K562 (cell line): ENCODE data around the gene TERT. TPM values are rescaled to one million over a fixed set of nuclear protein-coding genes. Genes with fewer than 3 reads are reported as not detected.

Source experiments
- ARID2 ChIP-seq: fragments of 450-650 bp; IDR thresholded peaks from 2 replicates; pipeline ENCODE4 v1.6.1; 2017; ENCODE audit warnings: antibody characterized with exemption, mild to moderate bottlenecking
- CBX5 ChIP-seq: IDR thresholded peaks from 2 replicates; pipeline ENCODE4 v1.6.1; 2014; ENCODE audit warnings: low read depth, borderline replicate concordance
- CBX8 ChIP-seq: fragments of 200-600 bp; sonication (generic); IDR thresholded peaks from 2 replicates; pipeline ENCODE4 v1.6.1; 2012; ENCODE audit warnings: borderline replicate concordance, mixed run types, low read depth, mild to moderate bottlenecking, moderate library complexity, mixed read lengths, low read length, control low read depth, inconsistent platforms; ENCODE audit not compliant: poor library complexity, severe bottlenecking; ENCODE audit errors: extremely low read depth
- CTBP1 ChIP-seq: fragments of 450-650 bp; IDR thresholded peaks from 2 replicates; pipeline ENCODE4 v1.6.1; 2016; ENCODE audit warnings: borderline replicate concordance
- ELF4 ChIP-seq: fragments of 450-650 bp; formaldehyde crosslinking; IDR thresholded peaks from 2 replicates; pipeline ENCODE4 v1.4.0; 2022; ENCODE audit warnings: missing genetic modification characterization
- HMG20B ChIP-seq: fragments of 250-450 bp; sonication (Bioruptor Pico); IDR thresholded peaks from 2 replicates; pipeline ENCODE4 v1.5.0; 2021; ENCODE audit warnings: mild to moderate bottlenecking
- KAT8 ChIP-seq: fragments of 450-650 bp; IDR thresholded peaks from 2 replicates; pipeline ENCODE4 v1.6.1; 2016; ENCODE audit warnings: low read depth, mild to moderate bottlenecking
- KDM2B ChIP-seq: fragments of 250-450 bp; sonication (Bioruptor Pico); IDR thresholded peaks from 2 replicates; pipeline ENCODE4 v1.8.0; 2021; ENCODE audit warnings: mild to moderate bottlenecking, moderate library complexity
- KLF13 ChIP-seq: fragments of 450-650 bp; IDR thresholded peaks from 2 replicates; pipeline ENCODE4 v1.6.1; 2016; ENCODE audit warnings: missing genetic modification characterization, low read depth, mild to moderate bottlenecking, missing compliant biosample characterization, moderate library complexity, borderline replicate concordance
- L3MBTL2 ChIP-seq: fragments of 450-650 bp; IDR thresholded peaks from 2 replicates; pipeline ENCODE4 v1.6.1; 2016; ENCODE audit warnings: mild to moderate bottlenecking, moderate library complexity
- NCOA2 ChIP-seq, 2 experiments: fragments of 450-650 bp; IDR thresholded peaks; 2 replicates each; pipeline ENCODE4 v1.6.1; 2018; ENCODE audit warnings: mild to moderate bottlenecking in 2 of 2, moderate library complexity in 1 of 2; ENCODE audit not compliant: partially characterized antibody in 2 of 2
- POLR2AphosphoS2 ChIP-seq: IDR thresholded peaks from 2 replicates; pipeline ENCODE4 v1.6.1; 2012; ENCODE audit warnings: low read length, improper control_type of control experiment
- RB1 ChIP-seq: fragments of 450-650 bp; IDR thresholded peaks from 2 replicates; pipeline ENCODE4 v1.6.1; 2017; ENCODE audit warnings: low read depth, mild to moderate bottlenecking
- RBFOX2 ChIP-seq: fragments of 200-400 bp; formaldehyde crosslinking; IDR thresholded peaks from 2 replicates; pipeline ENCODE4 v1.6.1; 2017; ENCODE audit warnings: low read depth, mild to moderate bottlenecking, low read length, moderate library complexity
- TEAD2 ChIP-seq: fragments of 450-650 bp; IDR thresholded peaks from 2 replicates; pipeline ENCODE4 v1.6.1; 2016; ENCODE audit warnings: missing genetic modification characterization, control low read depth, missing compliant biosample characterization
- TEAD4 ChIP-seq, 2 experiments: sonication (generic) in 1 of 2; formaldehyde crosslinking in 1 of 2; IDR thresholded peaks; 2 replicates each; pipeline versions ENCODE4 v1.6.1 to v1.8.0; 2012 to 2022; ENCODE audit warnings: borderline replicate concordance in 1 of 2, inconsistent platforms in 1 of 2, low read length in 1 of 2, mild to moderate bottlenecking in 1 of 2, missing genetic modification reagents in 1 of 2
- ZC3H8 ChIP-seq: fragments of 450-650 bp; IDR thresholded peaks from 2 replicates; pipeline ENCODE4 v1.6.1; 2017
- ZNF239 ChIP-seq: fragments of 250-450 bp; sonication (Bioruptor Pico); IDR thresholded peaks from 2 replicates; pipeline ENCODE4 v1.4.0; 2020; ENCODE audit warnings: mild to moderate bottlenecking
- polyA plus RNA-seq, 8 experiments: library from polyadenylated mRNA; depleted of rRNA in 4 of 8; stranded (reverse) in 5 of 8; unstranded in 3 of 8; fragments of >200 nt; fragmentation: Nextera tagmentation in 2 of 8; fragmentation: Illumina TruSeq in 1 of 8; extraction: Ambion mirVana in 2 of 8; extraction: Trizol in 1 of 8; gene quantifications; 2 replicates each; pipeline versions ENCODE4 v1.2.1 to v1.2.3, GENCODE V29; 2011 to 2014; ENCODE audit warnings: inconsistent platforms in 1 of 8, missing spikeins in 1 of 8
- total RNA-seq, 7 experiments: library from RNA; depleted of rRNA in 6 of 7; stranded (reverse); fragments of >200 nt in 6 of 7; fragmentation: Illumina TruSeq in 2 of 7; extraction: Trizol in 2 of 7; gene quantifications; 2 replicates each; pipeline versions ENCODE4 v1.2.1 to v1.2.3, GENCODE V29; 2011 to 2021; ENCODE audit warnings: low replicate concordance in 1 of 7
- TF ChIP-seq, protein P1 (sequence below): sonication (generic); formaldehyde crosslinking; IDR thresholded peaks from 2 replicates; pipeline ENCODE4 v1.8.0; 2022; ENCODE audit warnings: missing genetic modification reagents, mild to moderate bottlenecking, borderline replicate concordance
- TF ChIP-seq, protein P2 (sequence below): fragments of 200-800 bp; sonication (Bioruptor generic); IDR thresholded peaks from 2 replicates; pipeline ENCODE4 v1.6.1; 2017; ENCODE audit warnings: missing genetic modification characterization, missing compliant biosample characterization

Gene TERT
- total and polyA plus RNA-seq, 9 of the 15 experiments (the other 6 are each of a cell fraction or from before 2014, with no cell fraction given), result 0.08 to 4.5 (median 0.98) TPM; not detected in 1

GRCh38 chr5:1294206-1294834, 548 bp downstream of the TERT start (continued):
- no peak for TF ChIP-seq NCOA2 (IDR thresholded peaks at IDR 0.05; ENCODE audit: partially characterized antibody in 2 of 2)
- no peak for TF ChIP-seq CBX8
- no peak for TF ChIP-seq KLF13 (tag)
- TF ChIP-seq ARID2, result no peak
- peak; percentile 40; the same call in 1 of the 2 replicates for TF ChIP-seq RBFOX2
- TF ChIP-seq KDM2B (CRISPR knock-in tag), result no peak
- TF ChIP-seq ZC3H8, result no peak
- TF ChIP-seq, protein P1, sequence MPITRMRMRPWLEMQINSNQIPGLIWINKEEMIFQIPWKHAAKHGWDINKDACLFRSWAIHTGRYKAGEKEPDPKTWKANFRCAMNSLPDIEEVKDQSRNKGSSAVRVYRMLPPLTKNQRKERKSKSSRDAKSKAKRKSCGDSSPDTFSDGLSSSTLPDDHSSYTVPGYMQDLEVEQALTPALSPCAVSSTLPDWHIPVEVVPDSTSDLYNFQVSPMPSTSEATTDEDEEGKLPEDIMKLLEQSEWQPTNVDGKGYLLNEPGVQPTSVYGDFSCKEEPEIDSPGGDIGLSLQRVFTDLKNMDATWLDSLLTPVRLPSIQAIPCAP, result no peak
- TF ChIP-seq, protein P2, sequence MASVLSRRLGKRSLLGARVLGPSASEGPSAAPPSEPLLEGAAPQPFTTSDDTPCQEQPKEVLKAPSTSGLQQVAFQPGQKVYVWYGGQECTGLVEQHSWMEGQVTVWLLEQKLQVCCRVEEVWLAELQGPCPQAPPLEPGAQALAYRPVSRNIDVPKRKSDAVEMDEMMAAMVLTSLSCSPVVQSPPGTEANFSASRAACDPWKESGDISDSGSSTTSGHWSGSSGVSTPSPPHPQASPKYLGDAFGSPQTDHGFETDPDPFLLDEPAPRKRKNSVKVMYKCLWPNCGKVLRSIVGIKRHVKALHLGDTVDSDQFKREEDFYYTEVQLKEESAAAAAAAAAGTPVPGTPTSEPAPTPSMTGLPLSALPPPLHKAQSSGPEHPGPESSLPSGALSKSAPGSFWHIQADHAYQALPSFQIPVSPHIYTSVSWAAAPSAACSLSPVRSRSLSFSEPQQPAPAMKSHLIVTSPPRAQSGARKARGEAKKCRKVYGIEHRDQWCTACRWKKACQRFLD (CRISPR knock-in tag), result no peak
- no peak for TF ChIP-seq HMG20B (CRISPR knock-in tag)
- no peak for TF ChIP-seq ELF4
- TF ChIP-seq L3MBTL2, result peak; percentile 34; the same call in 1 of the 2 replicates
- no peak for TF ChIP-seq TEAD4 (IDR thresholded peaks at IDR 0.05; ENCODE audit: low read length)
- TF ChIP-seq TEAD4 (CRISPR knock-in tag; IDR thresholded peaks at IDR 0.05; ENCODE audit: borderline replicate concordance), result no peak
- no peak for TF ChIP-seq CTBP1
- TF ChIP-seq KAT8, result no peak
- no peak for TF ChIP-seq ZNF239 (CRISPR knock-in tag)
- TF ChIP-seq RB1, result no peak
- TF ChIP-seq CBX5, result no peak
- TF ChIP-seq TEAD2 (tag), result no peak
- TF ChIP-seq POLR2AphosphoS2, result no peak
